Activated CD4-positive, alpha-beta T cell treated with anti-CD3 and anti-CD28 coated beads for 36 hours (primary cell): Measurements from ENCODE around the gene NHS. TPM values are rescaled to one million over a fixed set of nuclear protein-coding genes. Genes with fewer than 3 reads are reported as not detected.

Source experiments
- ATAC-seq: fragments of 200-7000 bp; cut with Tn5 transposase; one replicate; pipeline ENCODE4 v1.10.0; 2021; ENCODE audit warnings: mild to moderate bottlenecking, moderate library complexity
- CTCF ChIA-PET: fragments of 350-600 bp; sonication (Branson Sonifier 250); formaldehyde crosslinking; loops from one replicate; lab custom pipeline; 2021; ENCODE audit warnings: antibody characterized with exemption; lab: Charles Lee
- POLR2A ChIA-PET: fragments of 350-600 bp; sonication (Branson Sonifier 250); formaldehyde crosslinking; loops from one replicate; lab custom pipeline; 2021; ENCODE audit warnings: antibody characterized with exemption, inconsistent platforms; lab: Charles Lee
- DNase-seq: peaks from one replicate; pipeline ENCODE4 v3.0.0-alpha.2; 2020
- H3K27ac Mint-ChIP-seq: one replicate; pipeline ENCODE4 v1.8.0; 2021; ENCODE audit warnings: mixed read lengths
- H3K27me3 Mint-ChIP-seq: one replicate; pipeline ENCODE4 v1.8.0; 2021; ENCODE audit warnings: mixed read lengths
- H3K36me3 Mint-ChIP-seq: one replicate; pipeline ENCODE4 v1.8.0; 2021; ENCODE audit warnings: low read depth, mixed read lengths
- H3K4me1 Mint-ChIP-seq: one replicate; pipeline ENCODE4 v1.8.0; 2021; ENCODE audit warnings: mixed read lengths
- H3K4me3 Mint-ChIP-seq: one replicate; pipeline ENCODE4 v1.8.0; 2021; ENCODE audit warnings: mild to moderate bottlenecking, moderate library complexity, mixed read lengths
- H3K9me3 Mint-ChIP-seq: one replicate; pipeline ENCODE4 v1.8.0; 2021; ENCODE audit warnings: low read depth, mixed read lengths
- intact Hi-C, 2 experiments: fragments of 100-400 bp; cut with DNase I in 1 of 2; cut with micrococcal nuclease in 1 of 2; formaldehyde crosslinking; loops; one replicate each; pipeline versions ENCODE4 v1.14.2 to v1.15.1; 2022 to 2024; cut with DNase I, micrococcal nuclease
- microRNA-seq: library from miRNA; unstranded; fragments of <30 nt; microRNA quantifications from one replicate; pipeline ENCODE4 v1.2.0, GENCODE V29; 2021; ENCODE audit warnings: borderline replicate concordance
- total RNA-seq, 2 experiments: library from RNA; stranded (reverse); gene quantifications; one replicate each; pipeline ENCODE4 v1.2.3, GENCODE V29; 2021

Gene NHS
- total RNA-seq, 2 experiments from 2014 or later = 6.7 to 10.2 TPM

DNA sequence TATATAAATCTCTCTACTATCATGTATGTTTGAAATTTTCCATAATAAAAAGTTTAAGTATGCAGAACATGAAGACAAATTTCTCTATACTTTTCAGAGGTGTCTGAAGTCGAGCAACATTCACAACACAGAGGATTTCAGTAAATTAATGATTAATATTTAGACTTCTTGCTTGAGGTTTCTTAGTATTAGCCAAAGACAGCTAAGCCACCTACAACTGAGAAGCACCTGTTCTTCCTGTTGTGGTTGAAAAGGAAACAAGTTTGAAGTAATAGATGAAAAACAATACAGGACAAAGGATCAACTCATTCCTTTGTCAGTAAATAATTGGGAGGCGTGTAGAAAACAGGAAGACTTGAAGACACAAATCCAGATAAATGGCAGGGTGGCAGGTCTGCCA, 383.4 kb downstream of the NHS start:
- no peak for ATAC-seq
- Mint-ChIP-seq H3K36me3 (no peaks in the 10 kb centered on the region), H3K4me1 (peaks cover 6% of the 10 kb centered on the region), H3K27me3 (no peaks in the 10 kb centered on the region), H3K27ac (no peak overlapping the region), H3K9me3 (no peaks in the 10 kb centered on the region), H3K4me3 (no peak overlapping the region)
- DNase-seq = no peak
- intact Hi-C loops = no loop called here
- CTCF ChIA-PET = no interaction called here
- POLR2A ChIA-PET = no interaction called here

DNA sequence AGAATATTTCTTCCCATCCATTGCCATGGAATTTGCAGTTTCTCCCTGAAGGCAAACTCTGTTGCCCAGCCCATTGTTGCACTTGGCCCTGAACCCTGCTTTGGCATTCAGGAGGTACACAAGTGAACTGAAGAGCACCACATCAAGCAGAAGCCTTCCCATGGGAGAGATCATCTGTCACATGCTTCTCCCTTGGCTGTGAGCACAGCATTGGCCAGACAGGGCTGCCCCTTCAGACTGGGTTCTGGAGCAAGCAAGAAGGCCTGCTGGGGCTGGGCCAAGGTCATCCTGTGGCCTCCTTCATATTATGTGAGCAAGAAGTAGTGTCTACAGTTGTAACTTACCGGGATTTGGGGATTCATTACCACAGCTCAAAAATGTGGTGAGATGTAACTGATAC, 385.0 kb downstream of the NHS start:
- H3K4me1 Mint-ChIP-seq = peaks cover 6% of the 10 kb centered on the region
- intact Hi-C loops = no loop called here

DNA sequence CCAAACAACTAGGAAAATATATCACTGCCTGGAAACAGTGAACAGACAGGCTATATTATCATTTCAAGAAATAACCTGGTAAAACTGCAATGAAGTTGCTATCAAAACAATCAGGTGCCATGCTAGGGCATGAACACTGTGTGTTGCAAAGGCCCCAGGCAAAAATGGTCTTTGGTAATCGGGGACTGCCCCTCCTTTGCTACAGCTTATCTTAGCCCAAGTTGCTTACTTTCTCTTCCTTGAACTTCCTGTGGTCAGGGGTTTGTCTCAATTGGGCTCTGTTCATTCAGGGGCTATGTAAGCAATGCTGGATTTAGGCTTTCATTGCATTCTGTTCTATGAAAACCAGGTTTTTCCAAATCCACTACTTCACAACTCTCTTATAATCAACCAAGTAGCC, 392.7 kb downstream of the NHS start:
- ChIA-PET POLR2A (no interaction called here), CTCF (no interaction called here)
- H3K27me3 Mint-ChIP-seq = no peaks in the 10 kb centered on the region
- no peaks in the 10 kb centered on the region for H3K4me1 Mint-ChIP-seq
- no peak overlapping the region for H3K4me3 Mint-ChIP-seq
- no peak for DNase-seq
- no peak overlapping the region for H3K27ac Mint-ChIP-seq
- intact Hi-C loops = no loop called here
- no peak for ATAC-seq
- no peaks in the 10 kb centered on the region for H3K36me3 Mint-ChIP-seq
- no peaks in the 10 kb centered on the region for H3K9me3 Mint-ChIP-seq

More for the DNA sequence above, 385.0 kb downstream of the NHS start:
- Mint-ChIP-seq H3K27ac (no peak overlapping the region), H3K27me3 (no peaks in the 10 kb centered on the region), H3K4me3 (no peak overlapping the region), H3K36me3 (no peaks in the 10 kb centered on the region), H3K9me3 (no peaks in the 10 kb centered on the region)
- ChIA-PET POLR2A (no interaction called here), CTCF (no interaction called here)
- no peak for DNase-seq
- no peak for ATAC-seq

DNA sequence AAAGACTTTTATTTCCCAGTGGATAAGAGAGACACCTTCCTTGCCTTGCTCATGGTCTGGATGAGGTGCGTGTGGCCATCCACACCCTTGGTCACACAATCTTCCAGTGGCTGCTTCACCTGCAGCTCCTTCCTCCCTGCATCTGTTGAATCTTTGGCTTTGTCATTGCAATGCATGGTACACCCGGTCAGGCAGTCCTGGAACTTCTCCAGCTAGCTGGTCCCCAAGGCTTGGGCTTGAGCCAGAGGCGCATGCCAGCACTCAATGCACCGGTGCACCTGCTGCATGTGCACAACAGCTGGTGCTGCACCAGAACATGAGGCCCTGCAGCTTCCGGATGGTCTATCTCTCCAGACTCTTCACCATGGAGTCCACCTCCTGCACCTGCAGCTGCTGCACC, 394.0 kb downstream of the NHS start:
- intact Hi-C loops = no loop called here
- POLR2A ChIA-PET = no interaction called here
- Mint-ChIP-seq H3K4me1 (no peaks in the 10 kb centered on the region), H3K4me3 (no peak overlapping the region), H3K36me3 (no peaks in the 10 kb centered on the region), H3K27ac (no peak overlapping the region), H3K9me3 (no peaks in the 10 kb centered on the region), H3K27me3 (no peaks in the 10 kb centered on the region)
- ATAC-seq (no peak), DNase-seq (no peak)
- CTCF ChIA-PET = no interaction called here

DNA sequence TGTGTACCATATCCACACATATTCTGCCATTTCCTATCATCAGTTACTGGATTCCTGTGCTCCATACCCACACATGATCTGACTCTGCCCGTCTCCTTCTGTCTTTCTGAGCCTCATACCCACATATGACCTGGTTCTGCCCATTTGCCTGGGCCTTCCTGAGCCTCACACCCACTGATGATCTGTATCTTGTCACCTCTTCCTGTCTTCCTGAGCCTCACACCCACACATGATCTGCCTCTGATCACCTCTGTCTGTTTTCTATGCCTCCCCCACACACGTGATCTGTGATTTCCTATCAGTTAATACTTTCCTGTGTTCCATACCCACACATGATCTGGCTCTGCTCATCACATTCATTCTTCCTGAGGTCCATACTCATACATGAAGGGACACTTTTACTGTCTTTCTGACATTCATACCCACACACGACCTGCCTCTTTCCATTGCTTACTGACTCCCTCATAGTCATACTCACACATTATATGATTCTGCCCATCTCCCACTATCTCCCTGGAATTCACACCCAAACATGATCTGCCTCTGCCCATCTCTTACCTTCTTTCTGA, 394.8 kb downstream of the NHS start:
- intact Hi-C loops = no loop called here
- no peak overlapping the region for H3K27ac Mint-ChIP-seq
- H3K9me3 Mint-ChIP-seq = no peaks in the 10 kb centered on the region
- POLR2A ChIA-PET = no interaction called here
- H3K27me3 Mint-ChIP-seq = no peaks in the 10 kb centered on the region
- H3K4me3 Mint-ChIP-seq = no peak overlapping the region
- H3K36me3 Mint-ChIP-seq = no peaks in the 10 kb centered on the region
- peak; percentile 17 for DNase-seq
- no peaks in the 10 kb centered on the region for H3K4me1 Mint-ChIP-seq
- CTCF ChIA-PET = no interaction called here
- peak; percentile 37 for ATAC-seq

DNA sequence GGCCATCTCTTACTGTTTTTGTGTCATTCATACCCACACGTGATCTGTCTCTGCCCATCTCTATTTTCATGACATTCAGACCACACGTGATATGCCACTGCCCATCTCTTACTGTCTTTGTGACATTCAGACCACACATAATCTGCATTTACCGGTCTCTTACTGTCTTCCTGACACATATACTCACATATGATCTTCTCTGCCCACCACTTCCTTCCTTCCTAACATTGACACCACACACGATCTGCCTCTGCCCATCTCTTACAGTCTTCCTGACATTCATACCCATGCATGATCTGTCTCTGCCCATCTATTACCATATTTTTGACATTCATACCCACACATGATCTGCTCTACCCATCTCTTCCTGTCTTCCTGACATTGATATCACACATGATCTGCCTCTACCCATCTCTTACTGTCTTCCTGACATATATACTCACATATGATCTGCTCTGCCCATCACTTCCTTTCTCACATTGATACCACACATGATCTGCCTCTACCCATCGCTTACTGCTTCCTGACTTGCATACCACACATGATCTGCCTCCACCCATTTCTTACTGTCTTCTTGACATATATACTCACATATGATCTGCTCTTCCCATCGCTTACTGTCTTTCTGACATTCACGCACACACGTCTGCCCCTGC, 398.3 kb downstream of the NHS start:
- Mint-ChIP-seq H3K36me3 (no peaks in the 10 kb centered on the region), H3K9me3 (no peaks in the 10 kb centered on the region), H3K27ac (no peak overlapping the region), H3K27me3 (no peaks in the 10 kb centered on the region), H3K4me3 (no peak overlapping the region), H3K4me1 (peaks cover 12% of the 10 kb centered on the region)
- intact Hi-C loops = loop anchor here in 1 of 2 experiments (2.0 kb wide), 1 partner anchor 33 kb away; no protein-coding TSS in a partner anchor
- ATAC-seq (peak; percentile 11), DNase-seq (no peak)
- CTCF ChIA-PET = no interaction called here
- POLR2A ChIA-PET = no interaction called here

DNA sequence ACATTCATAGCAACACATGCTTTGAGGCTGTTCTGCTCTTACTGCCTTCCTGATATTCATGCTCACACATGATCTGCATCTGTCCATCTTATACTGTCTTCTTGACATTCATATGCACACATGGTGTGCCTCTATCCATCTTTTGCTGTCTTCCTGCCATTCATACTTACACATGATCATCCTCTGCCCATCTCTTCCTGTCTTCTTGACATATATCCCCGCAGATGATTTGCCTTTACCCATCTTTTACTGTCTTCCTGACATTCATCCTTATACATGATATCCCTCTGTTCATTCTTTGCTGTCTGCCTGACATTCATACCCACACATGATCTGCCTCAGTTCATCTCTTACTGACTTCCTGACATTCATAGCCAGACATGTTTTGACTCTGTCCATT, 399.1 kb downstream of the NHS start:
- Mint-ChIP-seq H3K27me3 (no peaks in the 10 kb centered on the region), H3K4me3 (no peak overlapping the region), H3K4me1 (peaks cover 19% of the 10 kb centered on the region), H3K36me3 (no peaks in the 10 kb centered on the region), H3K9me3 (no peaks in the 10 kb centered on the region), H3K27ac (no peak overlapping the region)
- intact Hi-C loops = no loop called here
- ChIA-PET CTCF (no interaction called here), POLR2A (no interaction called here)
- no peak for DNase-seq
- ATAC-seq = no peak

DNA sequence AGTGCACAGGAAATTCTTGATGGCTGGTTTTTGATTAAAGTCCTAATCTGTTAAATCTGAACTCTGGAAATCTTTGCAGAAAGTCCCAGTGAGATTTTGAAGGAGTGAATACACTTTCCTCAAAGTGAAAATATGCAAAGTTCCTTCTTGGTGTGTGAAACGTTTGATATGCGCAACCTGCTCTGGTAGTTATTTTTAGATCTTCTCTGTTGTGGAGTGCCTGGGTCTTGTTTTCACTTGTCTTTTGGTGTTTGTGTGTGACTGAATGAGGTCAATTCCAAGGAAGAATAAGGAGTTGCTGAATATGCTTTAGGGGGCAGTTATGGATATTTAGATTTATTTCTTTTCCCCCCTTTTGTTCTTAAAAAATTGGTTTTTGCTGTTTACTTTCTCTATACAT, 404.0 kb downstream of the NHS start:
- Mint-ChIP-seq H3K4me1 (peaks cover 25% of the 10 kb centered on the region), H3K9me3 (peaks cover 3% of the 10 kb centered on the region), H3K27me3 (no peaks in the 10 kb centered on the region), H3K4me3 (no peak overlapping the region), H3K27ac (peak overlapping the region; percentile 4), H3K36me3 (peaks cover 2% of the 10 kb centered on the region)
- no peak for ATAC-seq
- POLR2A ChIA-PET = no interaction called here
- intact Hi-C loops = no loop called here
- no peak for DNase-seq
- CTCF ChIA-PET = interaction anchor here (0.6 kb wide), 1 partner anchor 188 kb away, joined by 3 read pairs; no protein-coding TSS in a partner anchor

DNA sequence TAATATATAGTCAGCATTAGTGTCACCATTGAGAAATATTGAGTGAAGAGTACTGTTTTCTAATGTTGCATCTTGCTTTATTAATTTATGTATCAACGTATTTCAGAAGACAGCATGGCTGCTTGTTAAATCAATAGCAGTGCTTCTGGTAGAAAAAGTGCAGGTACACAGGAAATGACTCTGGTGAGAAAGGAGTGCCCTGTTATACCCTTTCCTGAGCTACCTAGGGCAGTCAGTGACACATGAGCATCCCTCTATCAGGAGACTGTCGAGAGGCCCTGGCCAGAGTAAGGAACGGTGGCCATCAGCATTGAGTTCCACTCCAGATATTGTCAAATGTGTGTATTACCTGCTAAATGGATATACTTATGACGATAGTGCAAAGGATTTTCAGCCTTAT, 404.4 kb downstream of the NHS start:
- ChIA-PET CTCF (interaction anchor here (0.6 kb wide), 1 partner anchor 187 kb away, joined by 3 read pairs; no protein-coding TSS in a partner anchor), POLR2A (no interaction called here)
- ATAC-seq (no peak), DNase-seq (no peak)
- no peaks in the 10 kb centered on the region for H3K27me3 Mint-ChIP-seq
- peaks cover 25% of the 10 kb centered on the region for H3K4me1 Mint-ChIP-seq
- H3K4me3 Mint-ChIP-seq = no peak overlapping the region
- no peak overlapping the region for H3K27ac Mint-ChIP-seq
- intact Hi-C loops = no loop called here
- peaks cover 3% of the 10 kb centered on the region for H3K9me3 Mint-ChIP-seq
- H3K36me3 Mint-ChIP-seq = peaks cover 2% of the 10 kb centered on the region

Small RNAs within 50 kb of the gene (microRNA-seq; reads per million reads assigned to microRNA genes)
- gene MIR4768 = not detected
